ENCODE results near the gene IL4R. TPM values are rescaled to one million over a fixed set of nuclear protein-coding genes. Genes with fewer than 3 reads are reported as not detected.
A peak's percentile ranks its signal among the peaks of the same experiment; 100 is the strongest.

IL4R gene
- total and polyA plus RNA-seq, 10 of the 15 experiments (the other 5 are each of a cell fraction or from before 2014, with no cell fraction given): 2.6 to 70.4 (median 36.6) TPM

DNA sequence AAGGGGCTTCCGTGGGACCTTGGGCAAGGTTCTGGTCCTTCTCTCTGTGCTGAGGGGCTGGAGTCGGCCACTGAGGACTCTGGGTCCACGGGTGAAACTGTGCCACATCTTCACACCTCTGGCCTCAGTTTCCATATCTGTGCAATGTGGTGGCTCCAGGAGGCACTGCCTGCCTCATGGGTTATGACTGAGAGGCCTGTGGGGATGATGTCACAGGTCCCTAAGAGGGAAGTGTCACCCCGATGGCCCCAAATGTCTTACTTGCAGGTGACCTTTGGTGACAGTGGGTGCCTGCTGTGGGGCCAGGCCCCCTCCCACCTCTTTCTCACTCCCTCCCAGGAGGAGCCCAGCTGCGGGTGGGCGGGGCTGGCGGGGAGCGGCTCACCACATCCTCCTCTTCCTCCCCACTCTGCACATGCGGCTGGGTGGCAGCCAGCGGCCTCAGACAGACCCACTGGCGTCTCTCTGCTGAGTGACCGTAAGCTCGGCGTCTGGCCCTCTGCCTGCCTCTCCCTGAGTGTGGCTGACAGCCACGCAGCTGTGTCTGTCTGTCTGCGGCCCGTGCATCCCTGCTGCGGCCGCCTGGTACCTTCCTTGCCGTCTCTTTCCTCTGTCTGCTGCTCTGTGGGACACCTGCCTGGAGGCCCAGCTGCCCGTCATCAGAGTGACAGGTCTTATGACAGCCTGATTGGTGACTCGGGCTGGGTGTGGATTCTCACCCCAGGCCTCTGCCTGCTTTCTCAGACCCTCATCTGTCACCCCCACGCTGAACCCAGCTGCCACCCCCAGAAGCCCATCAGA, 88.2 kb downstream of the IL4R start, which contains the start of gene IL21R (continued):
- TF ChIP-seq MEF2B (IDR thresholded peaks at IDR 0.05; ENCODE audit: partially characterized antibody, poor library complexity, severe bottlenecking) (peak; percentile 42), MXI1 (IDR thresholded peaks at IDR 0.05; ENCODE audit: low read depth, low read length) (peak; percentile 72; the same call in 1 of the 2 replicates), SRF (IDR thresholded peaks at IDR 0.05; ENCODE audit: low read depth in 2 of 2, low read length in 2 of 2) (peak; percentile 83 to 90), CHD2 (IDR thresholded peaks at IDR 0.05; ENCODE audit: borderline replicate concordance, low read depth, low read length) (peak; percentile 58; the same call in 1 of the 2 replicates), PBX3 (IDR thresholded peaks at IDR 0.05; ENCODE audit: insufficient replicate concordance, low read depth, low read length) (peak; percentile 95), CTCF (IDR thresholded peaks at IDR 0.05 in 2 of 3, conservative IDR thresholded peaks at IDR 0.05 in 1 of 3; ENCODE audit: control insufficient read depth in 2 of 3, extremely low read depth in 1 of 3, insufficient read depth in 1 of 3, low read depth in 3 of 3, low read length in 3 of 3) (no peak), NBN (IDR thresholded peaks at IDR 0.05) (peak; percentile 97; the same call in 1 of the 2 replicates), CBFB (IDR thresholded peaks at IDR 0.05; ENCODE audit: low read depth) (peak; percentile 86; the same call in 1 of the 2 replicates), PAX8 (IDR thresholded peaks at IDR 0.05) (no peak), NR2F1 (conservative IDR thresholded peaks at IDR 0.05) (peak; percentile 99), SIN3A (IDR thresholded peaks at IDR 0.05; ENCODE audit: low read depth, low read length) (peak; percentile 81), NR2C2 (IDR thresholded peaks at IDR 0.05; ENCODE audit: borderline replicate concordance, control insufficient read depth, insufficient read length, low read depth) (no peak), FOXK2 (IDR thresholded peaks at IDR 0.05) (no peak), SREBF1 (IDR thresholded peaks at IDR 0.05; ENCODE audit: low read length) (no peak), USF1 (IDR thresholded peaks at IDR 0.05; ENCODE audit: borderline replicate concordance, extremely low read length, insufficient read depth, low read depth, low read length) (no peak)
- TF ChIP-seq, protein P1, sequence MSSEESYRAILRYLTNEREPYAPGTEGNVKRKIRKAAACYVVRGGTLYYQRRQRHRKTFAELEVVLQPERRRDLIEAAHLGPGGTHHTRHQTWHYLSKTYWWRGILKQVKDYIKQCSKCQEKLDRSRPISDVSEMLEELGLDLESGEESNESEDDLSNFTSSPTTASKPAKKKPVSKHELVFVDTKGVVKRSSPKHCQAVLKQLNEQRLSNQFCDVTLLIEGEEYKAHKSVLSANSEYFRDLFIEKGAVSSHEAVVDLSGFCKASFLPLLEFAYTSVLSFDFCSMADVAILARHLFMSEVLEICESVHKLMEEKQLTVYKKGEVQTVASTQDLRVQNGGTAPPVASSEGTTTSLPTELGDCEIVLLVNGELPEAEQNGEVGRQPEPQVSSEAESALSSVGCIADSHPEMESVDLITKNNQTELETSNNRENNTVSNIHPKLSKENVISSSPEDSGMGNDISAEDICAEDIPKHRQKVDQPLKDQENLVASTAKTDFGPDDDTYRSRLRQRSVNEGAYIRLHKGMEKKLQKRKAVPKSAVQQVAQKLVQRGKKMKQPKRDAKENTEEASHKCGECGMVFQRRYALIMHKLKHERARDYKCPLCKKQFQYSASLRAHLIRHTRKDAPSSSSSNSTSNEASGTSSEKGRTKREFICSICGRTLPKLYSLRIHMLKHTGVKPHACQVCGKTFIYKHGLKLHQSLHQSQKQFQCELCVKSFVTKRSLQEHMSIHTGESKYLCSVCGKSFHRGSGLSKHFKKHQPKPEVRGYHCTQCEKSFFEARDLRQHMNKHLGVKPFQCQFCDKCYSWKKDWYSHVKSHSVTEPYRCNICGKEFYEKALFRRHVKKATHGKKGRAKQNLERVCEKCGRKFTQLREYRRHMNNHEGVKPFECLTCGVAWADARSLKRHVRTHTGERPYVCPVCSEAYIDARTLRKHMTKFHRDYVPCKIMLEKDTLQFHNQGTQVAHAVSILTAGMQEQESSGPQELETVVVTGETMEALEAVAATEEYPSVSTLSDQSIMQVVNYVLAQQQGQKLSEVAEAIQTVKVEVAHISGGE (CRISPR knock-in tag; IDR thresholded peaks at IDR 0.05): no peak
- TF ChIP-seq, protein P2, sequence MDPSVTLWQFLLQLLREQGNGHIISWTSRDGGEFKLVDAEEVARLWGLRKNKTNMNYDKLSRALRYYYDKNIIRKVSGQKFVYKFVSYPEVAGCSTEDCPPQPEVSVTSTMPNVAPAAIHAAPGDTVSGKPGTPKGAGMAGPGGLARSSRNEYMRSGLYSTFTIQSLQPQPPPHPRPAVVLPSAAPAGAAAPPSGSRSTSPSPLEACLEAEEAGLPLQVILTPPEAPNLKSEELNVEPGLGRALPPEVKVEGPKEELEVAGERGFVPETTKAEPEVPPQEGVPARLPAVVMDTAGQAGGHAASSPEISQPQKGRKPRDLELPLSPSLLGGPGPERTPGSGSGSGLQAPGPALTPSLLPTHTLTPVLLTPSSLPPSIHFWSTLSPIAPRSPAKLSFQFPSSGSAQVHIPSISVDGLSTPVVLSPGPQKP (IDR thresholded peaks at IDR 0.05; ENCODE audit: low read depth, low read length): no peak
